ENCODE measurements around the gene ZBTB25.

ZBTB25 gene

DNA sequence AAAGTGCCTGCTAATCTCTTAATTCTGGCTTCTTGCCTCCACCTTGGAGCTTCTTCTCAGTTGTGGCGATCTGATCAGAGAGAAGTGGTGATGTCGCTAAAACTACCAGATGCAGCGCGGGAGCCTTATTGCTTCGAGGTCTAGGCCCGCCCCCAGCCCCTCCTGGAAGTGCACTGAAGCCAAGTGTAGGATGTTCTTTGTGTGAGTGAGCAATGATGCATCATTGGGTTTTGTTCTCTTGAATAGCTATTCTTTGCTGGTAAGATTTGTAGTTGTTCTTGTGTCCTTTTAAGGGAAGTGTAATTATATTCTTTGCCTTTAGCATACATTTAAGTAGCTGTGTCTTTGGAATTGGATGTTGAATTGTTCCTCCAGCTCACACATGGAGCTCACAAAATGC is 79.7 kb downstream of the ZBTB25 start:
- no peaks in the 10 kb centered on the region for H3F3A ChIP-seq (ENCODE audit: insufficient read depth, low read length)
- H3K9me3 ChIP-seq (ENCODE audit: low read length): no peaks in the 10 kb centered on the region
- no peaks in the 10 kb centered on the region for H3K4me1 ChIP-seq (ENCODE audit: insufficient read depth, low read length, severe bottlenecking)
- no peak overlapping the region for H2AFZ ChIP-seq (ENCODE audit: low read length)
- H3K9me2 ChIP-seq (ENCODE audit: low read depth, low read length): no peaks in the 10 kb centered on the region
- no peak overlapping the region for H3K4me2 ChIP-seq (ENCODE audit: low read length)
- no peak overlapping the region for H3K4me3 ChIP-seq (ENCODE audit: low read depth, low read length, poor library complexity, severe bottlenecking)
- peaks cover 88% of the 10 kb centered on the region for H3K36me3 ChIP-seq (ENCODE audit: insufficient read depth, low read length)
- H3K27me3 ChIP-seq (ENCODE audit: insufficient read depth, low read length): no peaks in the 10 kb centered on the region
- H3K27ac ChIP-seq (ENCODE audit: low read depth, low read length, poor library complexity, severe bottlenecking): no peak overlapping the region
- no peaks in the 10 kb centered on the region for H3K79me2 ChIP-seq (ENCODE audit: insufficient read depth, low read length)
- TF ChIP-seq, protein P1, sequence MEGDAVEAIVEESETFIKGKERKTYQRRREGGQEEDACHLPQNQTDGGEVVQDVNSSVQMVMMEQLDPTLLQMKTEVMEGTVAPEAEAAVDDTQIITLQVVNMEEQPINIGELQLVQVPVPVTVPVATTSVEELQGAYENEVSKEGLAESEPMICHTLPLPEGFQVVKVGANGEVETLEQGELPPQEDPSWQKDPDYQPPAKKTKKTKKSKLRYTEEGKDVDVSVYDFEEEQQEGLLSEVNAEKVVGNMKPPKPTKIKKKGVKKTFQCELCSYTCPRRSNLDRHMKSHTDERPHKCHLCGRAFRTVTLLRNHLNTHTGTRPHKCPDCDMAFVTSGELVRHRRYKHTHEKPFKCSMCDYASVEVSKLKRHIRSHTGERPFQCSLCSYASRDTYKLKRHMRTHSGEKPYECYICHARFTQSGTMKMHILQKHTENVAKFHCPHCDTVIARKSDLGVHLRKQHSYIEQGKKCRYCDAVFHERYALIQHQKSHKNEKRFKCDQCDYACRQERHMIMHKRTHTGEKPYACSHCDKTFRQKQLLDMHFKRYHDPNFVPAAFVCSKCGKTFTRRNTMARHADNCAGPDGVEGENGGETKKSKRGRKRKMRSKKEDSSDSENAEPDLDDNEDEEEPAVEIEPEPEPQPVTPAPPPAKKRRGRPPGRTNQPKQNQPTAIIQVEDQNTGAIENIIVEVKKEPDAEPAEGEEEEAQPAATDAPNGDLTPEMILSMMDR (IDR thresholded peaks at IDR 0.05; ENCODE audit: low read length): no peak
- TF ChIP-seq EZH2 (IDR thresholded peaks at IDR 0.05; ENCODE audit: borderline replicate concordance, low read length): no peak
- no peaks in the 10 kb centered on the region for H4K20me1 ChIP-seq (ENCODE audit: insufficient read depth, low read length)
- H3K9ac ChIP-seq (ENCODE audit: low read length): no peak overlapping the region

DNA sequence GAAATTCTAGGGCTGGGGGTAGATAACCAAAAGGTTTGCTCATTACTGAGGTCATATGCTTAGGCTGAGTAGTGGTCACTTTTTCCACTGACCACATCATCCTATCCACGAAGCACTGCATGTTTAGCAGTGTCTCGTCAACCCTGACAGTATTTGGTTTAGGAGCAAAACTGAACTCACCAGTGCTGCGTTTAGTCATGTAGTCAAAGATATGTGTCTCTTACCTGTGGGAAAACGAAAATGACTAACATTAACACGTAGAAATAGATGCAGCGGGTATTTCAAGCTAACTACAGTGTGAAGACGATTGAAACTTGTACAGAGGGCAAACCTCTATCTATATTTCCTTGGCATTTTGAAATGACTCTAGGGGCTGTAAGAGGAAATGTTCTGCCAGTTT is 80.9 kb downstream of the ZBTB25 start:
- no peak overlapping the region for H3K9ac ChIP-seq (ENCODE audit: low read length)
- H3K79me2 ChIP-seq (ENCODE audit: insufficient read depth, low read length): no peaks in the 10 kb centered on the region
- H3K36me3 ChIP-seq (ENCODE audit: insufficient read depth, low read length): peaks cover 87% of the 10 kb centered on the region
- no peak overlapping the region for H3K4me2 ChIP-seq (ENCODE audit: low read length)
- H3K27me3 ChIP-seq (ENCODE audit: insufficient read depth, low read length): no peaks in the 10 kb centered on the region
- H3F3A ChIP-seq (ENCODE audit: insufficient read depth, low read length): no peaks in the 10 kb centered on the region
- H3K27ac ChIP-seq (ENCODE audit: low read depth, low read length, poor library complexity, severe bottlenecking): no peak overlapping the region
- H3K4me1 ChIP-seq (ENCODE audit: insufficient read depth, low read length, severe bottlenecking): no peaks in the 10 kb centered on the region
- H3K9me3 ChIP-seq (ENCODE audit: low read length): no peaks in the 10 kb centered on the region
- no peaks in the 10 kb centered on the region for H3K9me2 ChIP-seq (ENCODE audit: low read depth, low read length)
- H3K4me3 ChIP-seq (ENCODE audit: low read depth, low read length, poor library complexity, severe bottlenecking): no peak overlapping the region
- no peaks in the 10 kb centered on the region for H4K20me1 ChIP-seq (ENCODE audit: insufficient read depth, low read length)
- H2AFZ ChIP-seq (ENCODE audit: low read length): no peak overlapping the region
- TF ChIP-seq EZH2 (IDR thresholded peaks at IDR 0.05; ENCODE audit: borderline replicate concordance, low read length): no peak
- TF ChIP-seq, protein P1 (IDR thresholded peaks at IDR 0.05; ENCODE audit: low read length): no peak

DNA sequence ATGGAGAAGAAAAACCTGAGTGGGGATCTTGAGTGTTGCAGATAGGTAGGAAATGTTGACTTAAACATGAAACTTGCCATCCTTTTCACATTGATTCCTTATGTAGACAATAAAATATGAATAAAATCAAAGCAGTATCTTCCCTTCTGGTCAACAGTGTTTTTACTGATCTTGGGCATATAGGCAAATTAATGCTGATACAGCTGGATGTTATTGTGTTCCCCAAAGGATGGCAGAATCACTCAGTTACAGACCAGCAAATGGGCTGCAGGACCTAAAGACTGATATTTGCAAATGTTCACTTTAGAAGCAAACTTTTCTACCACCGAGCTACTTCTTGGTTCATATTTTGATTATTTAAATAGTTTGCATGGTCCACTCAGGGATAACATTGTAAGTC is 81.6 kb downstream of the ZBTB25 start:
- peaks cover 87% of the 10 kb centered on the region for H3K36me3 ChIP-seq (ENCODE audit: insufficient read depth, low read length)
- H3K4me2 ChIP-seq (ENCODE audit: low read length): no peak overlapping the region
- H2AFZ ChIP-seq (ENCODE audit: low read length): no peak overlapping the region
- no peaks in the 10 kb centered on the region for H3K9me2 ChIP-seq (ENCODE audit: low read depth, low read length)
- no peaks in the 10 kb centered on the region for H3K9me3 ChIP-seq (ENCODE audit: low read length)
- no peak overlapping the region for H3K4me3 ChIP-seq (ENCODE audit: low read depth, low read length, poor library complexity, severe bottlenecking)
- no peaks in the 10 kb centered on the region for H3K27me3 ChIP-seq (ENCODE audit: insufficient read depth, low read length)
- H3K9ac ChIP-seq (ENCODE audit: low read length): no peak overlapping the region
- H3K4me1 ChIP-seq (ENCODE audit: insufficient read depth, low read length, severe bottlenecking): no peaks in the 10 kb centered on the region
- H4K20me1 ChIP-seq (ENCODE audit: insufficient read depth, low read length): no peaks in the 10 kb centered on the region
- H3F3A ChIP-seq (ENCODE audit: insufficient read depth, low read length): no peaks in the 10 kb centered on the region
- no peak overlapping the region for H3K27ac ChIP-seq (ENCODE audit: low read depth, low read length, poor library complexity, severe bottlenecking)
- no peaks in the 10 kb centered on the region for H3K79me2 ChIP-seq (ENCODE audit: insufficient read depth, low read length)
- TF ChIP-seq EZH2 (IDR thresholded peaks at IDR 0.05; ENCODE audit: borderline replicate concordance, low read length): no peak
- TF ChIP-seq, protein P1 (IDR thresholded peaks at IDR 0.05; ENCODE audit: low read length): no peak

Data from OCI-LY1 (cell line).